ENCODE measurements around the gene NR4A2. TPM values are rescaled to one million over a fixed set of nuclear protein-coding genes. Genes with fewer than 3 reads are reported as not detected.
"Not testable (repeated sequence)": the region's sequence is repeated elsewhere in the genome, so short reads cannot be mapped to it uniquely, and the experiment has no call there.

The NR4A2 gene
- total and polyA plus RNA-seq, 2 donors from 2014 or later = 2.4 to 3.1 TPM

- no peaks in the 10 kb centered on the region for H3K4me1 ChIP-seq (ENCODE audit: control insufficient read depth in 2 of 3, insufficient read depth in 2 of 3, low read depth in 1 of 3, low read length in 3 of 3)
- no peaks in the 10 kb centered on the region for H3K36me3 ChIP-seq (ENCODE audit: control insufficient read depth in 2 of 3, insufficient read depth in 3 of 3, low read length in 3 of 3)
- H3K9ac ChIP-seq (ENCODE audit: low read length in 3 of 3) = no peak overlapping the region
- TF ChIP-seq CTCF (IDR thresholded peaks at IDR 0.05; ENCODE audit: borderline replicate concordance, extremely low read depth, insufficient read depth) = no peak
- no peak for FAIRE-seq
- H3K4me3 ChIP-seq (ENCODE audit: low read length in 3 of 3) = no peak overlapping the region
- H3K9me3 ChIP-seq (ENCODE audit: control insufficient read depth in 2 of 3, insufficient read depth in 1 of 3, low read length in 3 of 3) = no peaks in the 10 kb centered on the region
- peaks cover under 1% of the 10 kb centered on the region for H3K27me3 ChIP-seq (ENCODE audit: control insufficient read depth, insufficient read depth, low read length)
- no peak overlapping the region for H3K27ac ChIP-seq (ENCODE audit: low read depth in 2 of 2, low read length in 2 of 2)
- no peak for DNase-seq
- intact Hi-C loops (cut with DNase I) = no loop called here
These were observed 25.7 kb downstream of the NR4A2 start for GRCh38 chr2:156306821-156307220.

DNA sequence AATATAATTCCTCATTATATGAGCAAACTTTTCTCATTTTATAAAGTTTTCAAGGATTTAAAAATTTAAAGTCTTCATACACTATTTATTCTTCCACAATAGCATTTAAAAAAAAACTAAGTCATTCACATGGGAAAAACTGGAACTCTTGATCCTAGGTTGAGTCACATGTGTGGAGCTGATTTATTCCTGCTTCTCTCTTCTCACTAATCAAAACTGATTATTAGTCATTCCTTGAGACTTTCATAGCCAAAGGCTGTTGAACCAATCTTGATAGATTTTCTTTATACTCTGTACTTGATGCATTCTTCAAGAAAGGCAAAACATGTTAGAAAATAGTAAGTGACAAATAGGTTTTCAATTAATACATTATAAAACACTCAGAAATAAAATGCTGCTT lies 27.4 kb downstream of the NR4A2 start:
- H3K4me3 ChIP-seq (ENCODE audit: low read length in 3 of 3) = no peak overlapping the region
- intact Hi-C loops (cut with DNase I) = no loop called here
- no peak for FAIRE-seq
- no peaks in the 10 kb centered on the region for H3K9me3 ChIP-seq (ENCODE audit: control insufficient read depth in 2 of 3, insufficient read depth in 1 of 3, low read length in 3 of 3)
- no peak for TF ChIP-seq CTCF (IDR thresholded peaks at IDR 0.05; ENCODE audit: borderline replicate concordance, extremely low read depth, insufficient read depth)
- H3K9ac ChIP-seq (ENCODE audit: low read length in 3 of 3) = no peak overlapping the region
- H3K27ac ChIP-seq (ENCODE audit: low read depth in 2 of 2, low read length in 2 of 2) = no peak overlapping the region
- H3K27me3 ChIP-seq (ENCODE audit: control insufficient read depth, insufficient read depth, low read length) = no peaks in the 10 kb centered on the region
- no peak for DNase-seq
- H3K4me1 ChIP-seq (ENCODE audit: control insufficient read depth in 2 of 3, insufficient read depth in 2 of 3, low read depth in 1 of 3, low read length in 3 of 3) = no peaks in the 10 kb centered on the region
- no peaks in the 10 kb centered on the region for H3K36me3 ChIP-seq (ENCODE audit: control insufficient read depth in 2 of 3, insufficient read depth in 3 of 3, low read length in 3 of 3)

DNA sequence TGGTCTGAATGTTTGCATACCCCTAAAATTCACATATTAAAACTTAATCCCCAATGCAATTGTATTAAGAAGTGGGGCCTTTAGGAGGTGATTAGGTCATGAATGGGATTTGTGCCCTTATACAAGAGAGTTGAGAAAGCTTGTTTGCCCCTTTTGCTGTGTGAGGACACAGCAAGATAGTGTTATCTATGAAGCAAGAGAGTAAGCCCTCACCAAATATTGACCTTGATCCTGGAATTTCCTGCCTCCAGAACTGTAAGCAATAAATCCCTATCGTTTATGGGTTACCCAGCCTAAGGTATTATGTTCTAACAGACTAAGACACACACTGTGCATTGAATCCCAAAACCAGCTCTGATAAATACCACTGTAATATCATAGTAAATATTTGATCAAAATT lies 32.2 kb downstream of the NR4A2 start:
- no peaks in the 10 kb centered on the region for H3K36me3 ChIP-seq (ENCODE audit: control insufficient read depth in 2 of 3, insufficient read depth in 3 of 3, low read length in 3 of 3)
- H3K4me3 ChIP-seq (ENCODE audit: low read length in 3 of 3) = no peak overlapping the region
- no peak overlapping the region for H3K27ac ChIP-seq (ENCODE audit: low read depth in 2 of 2, low read length in 2 of 2)
- no peak for TF ChIP-seq CTCF (IDR thresholded peaks at IDR 0.05; ENCODE audit: borderline replicate concordance, extremely low read depth, insufficient read depth)
- FAIRE-seq = no peak
- H3K27me3 ChIP-seq (ENCODE audit: control insufficient read depth, insufficient read depth, low read length) = no peaks in the 10 kb centered on the region
- intact Hi-C loops (cut with DNase I) = no loop called here
- no peak for DNase-seq
- no peak overlapping the region for H3K9ac ChIP-seq (ENCODE audit: low read length in 3 of 3)
- H3K4me1 ChIP-seq (ENCODE audit: control insufficient read depth in 2 of 3, insufficient read depth in 2 of 3, low read depth in 1 of 3, low read length in 3 of 3) = no peaks in the 10 kb centered on the region
- H3K9me3 ChIP-seq (ENCODE audit: control insufficient read depth in 2 of 3, insufficient read depth in 1 of 3, low read length in 3 of 3) = peaks cover 0 to 5% (median 0%) of the 10 kb centered on the region in 3 donors

- FAIRE-seq (no peak), DNase-seq (no peak)
- Histone ChIP-seq H3K9ac (ENCODE audit: low read length in 3 of 3) (no peak overlapping the region), H3K27ac (ENCODE audit: low read depth in 2 of 2, low read length in 2 of 2) (no peak overlapping the region), H3K9me3 (ENCODE audit: control insufficient read depth in 2 of 3, insufficient read depth in 1 of 3, low read length in 3 of 3) (peaks cover 0 to 4% (median 0%) of the 10 kb centered on the region in 3 donors), H3K36me3 (ENCODE audit: control insufficient read depth in 2 of 3, insufficient read depth in 3 of 3, low read length in 3 of 3) (no peaks in the 10 kb centered on the region), H3K4me3 (ENCODE audit: low read length in 3 of 3) (no peak overlapping the region), H3K27me3 (ENCODE audit: control insufficient read depth, insufficient read depth, low read length) (no peaks in the 10 kb centered on the region), H3K4me1 (ENCODE audit: control insufficient read depth in 2 of 3, insufficient read depth in 2 of 3, low read depth in 1 of 3, low read length in 3 of 3) (no peaks in the 10 kb centered on the region)
- no peak for TF ChIP-seq CTCF (IDR thresholded peaks at IDR 0.05; ENCODE audit: borderline replicate concordance, extremely low read depth, insufficient read depth)
- intact Hi-C loops (cut with DNase I) = no loop called here
These were observed 37.5 kb downstream of the NR4A2 start for GRCh38 chr2:156294945-156295580.

- intact Hi-C loops (cut with DNase I); H3K36me3 ChIP-seq (ENCODE audit: control insufficient read depth in 2 of 3, insufficient read depth in 3 of 3, low read length in 3 of 3); DNase-seq; H3K4me1 ChIP-seq (ENCODE audit: control insufficient read depth in 2 of 3, insufficient read depth in 2 of 3, low read depth in 1 of 3, low read length in 3 of 3); H3K4me3 ChIP-seq (ENCODE audit: low read length in 3 of 3); FAIRE-seq; H3K9ac ChIP-seq (ENCODE audit: low read length in 3 of 3); H3K27ac ChIP-seq (ENCODE audit: low read depth in 2 of 2, low read length in 2 of 2); H3K27me3 ChIP-seq (ENCODE audit: control insufficient read depth, insufficient read depth, low read length); H3K9me3 ChIP-seq (ENCODE audit: control insufficient read depth in 2 of 3, insufficient read depth in 1 of 3, low read length in 3 of 3): not testable (repeated sequence)
These were observed 39.1 kb downstream of the NR4A2 start for GRCh38 chr2:156293382-156293781.
